NCI-H446 (cell line): ENCODE results near the gene TUBG2.
"Not testable (repeated sequence)": the region's sequence is repeated elsewhere in the genome, so short reads cannot be mapped to it uniquely, and the experiment has no call there.

Experiments
- DNase-seq, 2 experiments: peaks; one replicate each; lab custom pipeline; 2025; lab: John Stamatoyannopoulos, UW

Gene TUBG2

GRCh38 chr17:42659079-42659931, at the start of gene TUBG2:
TSS of gene TUBG2 (plus strand) at chr17:42659284. CDS start at chr17:42659504, 220 bp downstream.
- DNase-seq = peak; percentile 68 to 95

GRCh38 chr17:42609814-42610801, 49.0 kb upstream of the TUBG2 start:
- DNase-seq = not testable (repeated sequence)

GRCh38 chr17:42612013-42612412, 47.1 kb upstream of the TUBG2 start:
- no peak for DNase-seq

GRCh38 chr17:42613699-42614295, 45.3 kb upstream of the TUBG2 start:
- no peak for DNase-seq

GRCh38 chr17:42617956-42618431, 41.1 kb upstream of the TUBG2 start:
- DNase-seq = peak in 1 of 2 experiments; percentile 2

GRCh38 chr17:42618442-42619150, 40.5 kb upstream of the TUBG2 start:
- DNase-seq = no peak

- not testable (repeated sequence) for DNase-seq
These were observed 37.1 kb upstream of the TUBG2 start for GRCh38 chr17:42621987-42622386.

GRCh38 chr17:42623271-42623670, 35.8 kb upstream of the TUBG2 start:
- DNase-seq = no peak

GRCh38 chr17:42623732-42624596, 35.1 kb upstream of the TUBG2 start:
- DNase-seq = no peak

- DNase-seq = not testable (repeated sequence)
These were observed 31.9 kb upstream of the TUBG2 start for GRCh38 chr17:42627032-42627764.

GRCh38 chr17:42629411-42630009, 29.6 kb upstream of the TUBG2 start:
- DNase-seq = no peak

GRCh38 chr17:42632949-42633444, 26.1 kb upstream of the TUBG2 start:
- DNase-seq = no peak

GRCh38 chr17:42639525-42640113, 19.5 kb upstream of the TUBG2 start:
- DNase-seq = no peak

- no peak for DNase-seq
These were observed 19.0 kb upstream of the TUBG2 start for GRCh38 chr17:42640121-42640520.

GRCh38 chr17:42642336-42642735, 16.7 kb upstream of the TUBG2 start:
- DNase-seq = no peak

- no peak for DNase-seq
These were observed 11.3 kb upstream of the TUBG2 start for GRCh38 chr17:42647778-42648177.

GRCh38 chr17:42651392-42651791, 7.7 kb upstream of the TUBG2 start:
- DNase-seq = no peak
